Smooth muscle cell (in vitro differentiated cells): ENCODE measurements around the gene RNF125. TPM values are rescaled to one million over a fixed set of nuclear protein-coding genes. Genes with fewer than 3 reads are reported as not detected.

Source experiments
- DNase-seq: peaks from one replicate; lab custom pipeline; 2025; ENCODE audit not compliant: unreplicated experiment; lab: John Stamatoyannopoulos, UW
- H2AFZ ChIP-seq: fragments of 200-600 bp; sonication (generic); 2 replicates; pipeline ENCODE4 v1.6.0; 2016; ENCODE audit warnings: antibody characterized with exemption, low read depth, mild to moderate bottlenecking
- H3F3A ChIP-seq: fragments of 200-600 bp; sonication (generic); 2 replicates; pipeline ENCODE4 v1.6.0; 2017; ENCODE audit warnings: antibody characterized with exemption, low read depth
- H3K27ac ChIP-seq: fragments of 200-600 bp; sonication (generic); 2 replicates; pipeline ENCODE4 v1.5.1; 2016; ENCODE audit warnings: low read depth, mild to moderate bottlenecking
- H3K27me3 ChIP-seq: fragments of 200-600 bp; sonication (generic); 2 replicates; pipeline ENCODE4 v1.6.1; 2016; ENCODE audit warnings: low read depth, mild to moderate bottlenecking
- H3K36me3 ChIP-seq: fragments of 200-600 bp; sonication (generic); 2 replicates; pipeline ENCODE4 v1.5.1; 2016; ENCODE audit warnings: low read depth
- H3K4me1 ChIP-seq: fragments of 200-600 bp; sonication (generic); 2 replicates; pipeline ENCODE4 v1.5.1; 2016; ENCODE audit warnings: low read depth
- H3K4me2 ChIP-seq: fragments of 200-600 bp; sonication (generic); 2 replicates; pipeline ENCODE4 v1.6.0; 2016; ENCODE audit warnings: mild to moderate bottlenecking
- H3K4me3 ChIP-seq: fragments of 200-600 bp; sonication (generic); 2 replicates; pipeline ENCODE4 v1.5.1; 2016; ENCODE audit warnings: mild to moderate bottlenecking
- H3K79me2 ChIP-seq: fragments of 200-600 bp; sonication (generic); 2 replicates; pipeline ENCODE4 v1.6.0; 2016; ENCODE audit warnings: low read depth, mild to moderate bottlenecking
- H3K9ac ChIP-seq: fragments of 200-600 bp; sonication (generic); 2 replicates; pipeline ENCODE4 v1.6.0; 2016; ENCODE audit warnings: low read depth
- H3K9me3 ChIP-seq: fragments of 200-600 bp; sonication (generic); replicated peaks from 2 replicates; pipeline ENCODE4 v1.5.1; 2016; ENCODE audit warnings: low read depth
- H4K20me1 ChIP-seq: fragments of 200-600 bp; sonication (generic); 2 replicates; pipeline ENCODE4 v1.6.0; 2016; ENCODE audit warnings: low read depth
- CTCF ChIP-seq: fragments of 200-600 bp; sonication (generic); IDR thresholded peaks from 2 replicates; pipeline ENCODE4 v1.5.1; 2017; ENCODE audit warnings: borderline replicate concordance, mild to moderate bottlenecking, antibody characterized with exemption; ENCODE audit not compliant: insufficient read depth, poor library complexity, severe bottlenecking
- WGBS: methylation state at CpG from one replicate; pipeline ENCODE4 v1.1.7; 2016; ENCODE audit warnings: low lambda C conversion rate; 5-methylcytosine and 5-hydroxymethylcytosine counted together
- polyA plus RNA-seq: library from polyadenylated mRNA; unstranded; fragments of >200 nt; fragmentation: Nextera tagmentation; extraction: Ambion mirVana; gene quantifications from 2 replicates; pipeline ENCODE4 v1.2.1, GENCODE V29; 2016
- total RNA-seq: library from RNA; depleted of rRNA; stranded (reverse); fragments of >200 nt; gene quantifications from 2 replicates; pipeline ENCODE4 v1.2.3, GENCODE V29; 2014

Gene RNF125
- total and polyA plus RNA-seq, 2 experiments from 2014 or later: 0.09 TPM; not detected in 1

GRCh38 chr18:31980863-31981262 is 37.8 kb upstream of the RNF125 start:
- H2AFZ ChIP-seq: no peak overlapping the region
- H3K4me3 ChIP-seq: no peak overlapping the region
- no peaks in the 10 kb centered on the region for H3F3A ChIP-seq
- no peak for DNase-seq
- TF ChIP-seq CTCF: no peak
- no peaks in the 10 kb centered on the region for H4K20me1 ChIP-seq
- H3K4me1 ChIP-seq: no peaks in the 10 kb centered on the region
- no peak overlapping the region for H3K4me2 ChIP-seq
- H3K27me3 ChIP-seq: peaks cover 3% of the 10 kb centered on the region
- no peaks in the 10 kb centered on the region for H3K36me3 ChIP-seq
- H3K9me3 ChIP-seq: no peaks in the 10 kb centered on the region
- no peak overlapping the region for H3K27ac ChIP-seq
- no peaks in the 10 kb centered on the region for H3K79me2 ChIP-seq
- H3K9ac ChIP-seq: no peak overlapping the region

GRCh38 chr18:31983020-31983419 is 35.6 kb upstream of the RNF125 start:
- TF ChIP-seq CTCF: no peak
- no peaks in the 10 kb centered on the region for H3K4me1 ChIP-seq
- WGBS: 94% methylated on average over 3 of the region's 3 CpGs
- no peak overlapping the region for H3K4me3 ChIP-seq
- no peak overlapping the region for H3K9ac ChIP-seq
- no peak overlapping the region for H3K27ac ChIP-seq
- H3F3A ChIP-seq: no peaks in the 10 kb centered on the region
- no peaks in the 10 kb centered on the region for H3K9me3 ChIP-seq
- DNase-seq: no peak
- no peaks in the 10 kb centered on the region for H3K79me2 ChIP-seq
- H2AFZ ChIP-seq: no peak overlapping the region
- H3K27me3 ChIP-seq: peaks cover 3% of the 10 kb centered on the region
- H3K36me3 ChIP-seq: no peaks in the 10 kb centered on the region
- no peak overlapping the region for H3K4me2 ChIP-seq
- no peaks in the 10 kb centered on the region for H4K20me1 ChIP-seq

- WGBS: 92% methylated on average over 5 of the region's 5 CpGs
- H4K20me1 ChIP-seq: no peaks in the 10 kb centered on the region
- H3K4me1 ChIP-seq: no peaks in the 10 kb centered on the region
- H3K79me2 ChIP-seq: no peaks in the 10 kb centered on the region
- no peaks in the 10 kb centered on the region for H3K36me3 ChIP-seq
- H3K9ac ChIP-seq: no peak overlapping the region
- no peak overlapping the region for H2AFZ ChIP-seq
- no peaks in the 10 kb centered on the region for H3K27me3 ChIP-seq
- H3K9me3 ChIP-seq: no peaks in the 10 kb centered on the region
- TF ChIP-seq CTCF: no peak
- no peak overlapping the region for H3K27ac ChIP-seq
- no peak overlapping the region for H3K4me2 ChIP-seq
- no peaks in the 10 kb centered on the region for H3F3A ChIP-seq
- no peak for DNase-seq
- H3K4me3 ChIP-seq: no peak overlapping the region
Measured at GRCh38 chr18:31983976-31984375, 34.6 kb upstream of the RNF125 start.

- H3K27me3 ChIP-seq: no peaks in the 10 kb centered on the region
- H3K4me2 ChIP-seq: no peak overlapping the region
- H3K36me3 ChIP-seq: no peaks in the 10 kb centered on the region
- no peaks in the 10 kb centered on the region for H3K9me3 ChIP-seq
- DNase-seq: no peak
- 89% methylated on average over 2 of the region's 2 CpGs for WGBS
- no peaks in the 10 kb centered on the region for H3F3A ChIP-seq
- no peak overlapping the region for H3K27ac ChIP-seq
- no peaks in the 10 kb centered on the region for H4K20me1 ChIP-seq
- H3K4me1 ChIP-seq: no peaks in the 10 kb centered on the region
- H3K9ac ChIP-seq: no peak overlapping the region
- TF ChIP-seq CTCF: no peak
- no peaks in the 10 kb centered on the region for H3K79me2 ChIP-seq
- no peak overlapping the region for H2AFZ ChIP-seq
- no peak overlapping the region for H3K4me3 ChIP-seq
Measured at GRCh38 chr18:31990823-31991222, 27.8 kb upstream of the RNF125 start.
